ENCODE measurements around the gene GTF2I. TPM values are rescaled to one million over a fixed set of nuclear protein-coding genes. Genes with fewer than 3 reads are reported as not detected.

GTF2I gene
- total RNA-seq, result 86.1 and 105 TPM in 2 replicates

DNA sequence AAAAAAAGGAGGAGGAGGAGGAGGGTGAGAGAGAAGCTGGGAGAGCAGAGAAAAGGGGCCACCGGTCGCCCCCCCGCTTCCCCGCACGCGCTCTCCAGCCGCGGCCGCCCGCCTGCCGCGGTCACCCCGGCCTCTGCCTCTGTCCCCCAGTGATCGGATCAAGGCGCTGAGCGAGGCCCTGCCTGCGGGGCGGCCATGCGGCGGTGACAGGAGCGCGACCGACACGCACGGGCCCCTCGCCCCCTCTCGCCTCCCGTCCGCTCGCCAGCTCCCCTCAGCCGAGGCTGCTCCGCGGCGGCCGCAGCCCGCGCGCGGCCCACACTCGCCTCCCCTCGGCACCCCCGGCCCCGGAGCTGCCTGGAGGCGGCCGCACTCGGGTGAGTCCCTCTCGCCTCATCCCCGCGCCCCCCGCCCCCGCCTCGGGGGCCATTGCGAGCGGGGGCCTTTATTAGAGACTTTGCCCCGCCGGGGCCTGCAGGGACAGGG is at the start of gene GTF2I:
Gene GTF2I, plus strand, starts transcription at position 27 of the 486 bp plus-strand sequence. CDS start 31,411 bp downstream, outside the sequence.

DNA sequence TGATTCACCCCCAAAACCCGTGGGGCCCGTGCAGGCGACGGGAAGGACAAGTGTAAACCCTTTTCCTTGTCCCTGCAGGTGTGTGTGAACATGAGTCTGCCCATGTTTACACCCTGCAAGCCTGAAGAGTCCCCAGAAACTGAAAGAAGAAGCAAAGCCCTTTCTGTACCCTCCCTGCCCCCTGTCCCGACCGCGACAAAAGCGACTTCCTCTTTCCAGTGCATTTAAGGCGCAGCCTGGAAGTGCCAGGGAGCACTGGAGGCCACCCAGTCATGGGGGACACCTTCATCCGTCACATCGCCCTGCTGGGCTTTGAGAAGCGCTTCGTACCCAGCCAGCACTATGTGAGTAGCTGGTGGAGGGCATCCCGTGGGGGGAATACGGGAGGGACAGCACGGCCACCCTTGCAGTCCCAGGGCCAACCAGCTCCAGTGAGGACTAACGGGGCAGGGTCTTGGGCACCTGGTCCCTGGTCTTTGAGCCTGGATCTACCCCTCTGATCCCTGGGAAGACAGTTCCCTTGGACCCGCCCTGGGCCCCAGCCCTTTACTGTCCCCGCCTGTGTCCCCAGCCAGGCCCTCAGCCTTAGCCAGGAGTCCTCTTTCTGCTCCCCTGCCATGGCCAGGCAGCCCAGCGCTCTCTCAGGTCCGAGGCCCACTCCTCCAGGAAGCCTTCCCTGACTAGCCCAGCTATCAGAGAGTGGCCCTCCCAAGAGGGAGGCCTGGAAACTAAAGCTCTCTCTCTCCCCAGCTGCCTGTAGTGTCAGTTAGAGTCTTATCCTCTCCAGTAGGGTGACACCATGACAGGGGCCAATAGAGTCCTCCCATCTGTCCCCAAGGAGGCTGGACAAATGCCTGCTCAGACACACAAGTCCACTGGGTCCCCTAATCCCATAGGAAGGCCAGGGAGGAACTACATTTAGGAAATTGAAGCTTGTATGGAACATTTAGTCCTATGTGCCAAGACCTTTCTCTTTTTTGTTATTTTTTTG is 116.5 kb downstream of the GTF2I start, which contains the start of gene NCF1:
Gene NCF1, plus strand, starts transcription at position 252 of the 991 bp plus-strand sequence. Its CDS starts 21 bp downstream, at position 273.

Other genes with a start within 250 kb of the GTF2I start
- 4.5 and 5.8 TPM in 2 replicates for gene GTF2IRD1, start 203.8 kb upstream of the GTF2I start, total RNA-seq
- not detected in 2 replicates for gene NCF1, start 116.3 kb downstream of the GTF2I start, total RNA-seq
- 3.6 and 3.8 TPM in 2 replicates for gene GTF2IRD2, start 193.9 kb downstream of the GTF2I start, total RNA-seq

Data from epithelial cell of umbilical artery (primary cell).